Measurements from ENCODE around the gene YES1. TPM values are rescaled to one million over a fixed set of nuclear protein-coding genes. Genes with fewer than 3 reads are reported as not detected.

The YES1 gene
- total RNA-seq, 2 experiments from 2014 or later: not detected

DNA sequence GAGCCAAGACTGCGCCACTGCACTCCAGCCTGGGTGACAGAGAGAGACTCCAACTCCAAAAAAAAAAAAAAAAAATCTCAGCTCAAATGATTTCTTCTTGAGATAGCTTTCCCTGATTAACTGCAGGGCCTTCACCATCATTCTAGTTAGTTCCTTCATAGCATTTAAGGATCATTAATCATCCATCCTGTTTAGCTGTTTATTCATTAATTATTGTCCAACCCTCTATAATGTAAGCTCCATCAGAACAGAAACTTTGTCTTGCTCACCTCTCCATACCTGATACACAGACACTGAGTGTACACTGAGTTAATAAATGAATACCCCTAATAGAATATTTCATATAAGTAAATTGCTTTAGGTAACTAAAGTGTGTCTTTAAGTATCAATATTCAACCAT lies 57.4 kb downstream of the YES1 start:
- intact Hi-C loops (cut with micrococcal nuclease; ENCODE audit: unreplicated experiment): no loop called here
- ChIA-PET CTCF (ENCODE audit: unreplicated experiment) (no interaction called here), POLR2A (interaction anchor here (0.7 to 1.4 kb wide), 2 partner anchors 9 to 14 kb away, joined by 3 to 7 read pairs; no protein-coding TSS in a partner anchor)
- Histone ChIP-seq H3K79me2 (ENCODE audit: insufficient read depth, low read depth, low read length) (no peaks in the 10 kb centered on the region), H3K4me3 (ENCODE audit: low read depth, low read length, poor library complexity, severe bottlenecking) (no peak overlapping the region), H4K20me1 (ENCODE audit: insufficient read depth, low read length) (no peaks in the 10 kb centered on the region), H3K4me2 (ENCODE audit: low read length) (no peak overlapping the region), H3K9me2 (ENCODE audit: insufficient read depth, low read length) (no peaks in the 10 kb centered on the region), H2AFZ (ENCODE audit: low read length) (no peak overlapping the region), H3K9me3 (ENCODE audit: low read length) (no peaks in the 10 kb centered on the region), H3K4me1 (ENCODE audit: insufficient read depth, low read length, poor library complexity, severe bottlenecking) (no peaks in the 10 kb centered on the region), H3K36me3 (ENCODE audit: insufficient read depth, low read length) (no peaks in the 10 kb centered on the region), H3K27ac (ENCODE audit: low read depth, low read length, poor library complexity, severe bottlenecking) (no peak overlapping the region)
- no TSS peak for BruUV-seq (replicated peaks)
- TF ChIP-seq, protein P1, sequence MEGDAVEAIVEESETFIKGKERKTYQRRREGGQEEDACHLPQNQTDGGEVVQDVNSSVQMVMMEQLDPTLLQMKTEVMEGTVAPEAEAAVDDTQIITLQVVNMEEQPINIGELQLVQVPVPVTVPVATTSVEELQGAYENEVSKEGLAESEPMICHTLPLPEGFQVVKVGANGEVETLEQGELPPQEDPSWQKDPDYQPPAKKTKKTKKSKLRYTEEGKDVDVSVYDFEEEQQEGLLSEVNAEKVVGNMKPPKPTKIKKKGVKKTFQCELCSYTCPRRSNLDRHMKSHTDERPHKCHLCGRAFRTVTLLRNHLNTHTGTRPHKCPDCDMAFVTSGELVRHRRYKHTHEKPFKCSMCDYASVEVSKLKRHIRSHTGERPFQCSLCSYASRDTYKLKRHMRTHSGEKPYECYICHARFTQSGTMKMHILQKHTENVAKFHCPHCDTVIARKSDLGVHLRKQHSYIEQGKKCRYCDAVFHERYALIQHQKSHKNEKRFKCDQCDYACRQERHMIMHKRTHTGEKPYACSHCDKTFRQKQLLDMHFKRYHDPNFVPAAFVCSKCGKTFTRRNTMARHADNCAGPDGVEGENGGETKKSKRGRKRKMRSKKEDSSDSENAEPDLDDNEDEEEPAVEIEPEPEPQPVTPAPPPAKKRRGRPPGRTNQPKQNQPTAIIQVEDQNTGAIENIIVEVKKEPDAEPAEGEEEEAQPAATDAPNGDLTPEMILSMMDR (conservative IDR thresholded peaks at IDR 0.05; ENCODE audit: low read length): no peak
- TF ChIP-seq EZH2phosphoT487 (IDR thresholded peaks at IDR 0.05; ENCODE audit: borderline replicate concordance, low read depth, low read length): no peak
- no peak for DNase-seq (ENCODE audit: low spot score)

DNA sequence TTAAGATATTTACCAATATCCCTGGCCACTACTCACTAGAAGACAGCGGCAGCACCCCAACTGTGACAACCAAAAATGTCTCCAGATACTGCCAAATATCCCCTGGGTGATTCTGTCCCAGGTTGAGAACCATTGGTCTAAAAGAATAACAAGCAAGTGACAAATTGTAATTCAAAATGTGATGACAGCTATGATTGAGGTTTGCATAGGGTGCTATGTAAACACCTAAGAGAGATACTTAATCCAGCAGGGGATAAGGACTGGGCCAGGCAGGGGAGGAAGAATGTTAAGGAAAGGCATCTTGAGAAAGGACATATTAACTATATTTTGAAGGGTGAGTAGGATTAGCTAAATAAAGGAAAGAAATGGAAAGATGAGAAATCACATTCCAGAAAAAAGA lies 61.6 kb downstream of the YES1 start:
- H2AFZ ChIP-seq (ENCODE audit: low read length): no peak overlapping the region
- H3K79me2 ChIP-seq (ENCODE audit: insufficient read depth, low read depth, low read length): no peaks in the 10 kb centered on the region
- no peaks in the 10 kb centered on the region for H3K4me1 ChIP-seq (ENCODE audit: insufficient read depth, low read length, poor library complexity, severe bottlenecking)
- no peaks in the 10 kb centered on the region for H3K9me3 ChIP-seq (ENCODE audit: low read length)
- DNase-seq (ENCODE audit: low spot score): no peak
- H4K20me1 ChIP-seq (ENCODE audit: insufficient read depth, low read length): no peaks in the 10 kb centered on the region
- no peak overlapping the region for H3K4me2 ChIP-seq (ENCODE audit: low read length)
- H3K9me2 ChIP-seq (ENCODE audit: insufficient read depth, low read length): no peaks in the 10 kb centered on the region
- no peak overlapping the region for H3K27ac ChIP-seq (ENCODE audit: low read depth, low read length, poor library complexity, severe bottlenecking)
- H3K36me3 ChIP-seq (ENCODE audit: insufficient read depth, low read length): no peaks in the 10 kb centered on the region
- BruUV-seq (replicated peaks): no TSS peak
- H3K4me3 ChIP-seq (ENCODE audit: low read depth, low read length, poor library complexity, severe bottlenecking): no peak overlapping the region
- TF ChIP-seq, protein P1 (conservative IDR thresholded peaks at IDR 0.05; ENCODE audit: low read length): no peak
- CTCF ChIA-PET (ENCODE audit: unreplicated experiment): no interaction called here
- POLR2A ChIA-PET: interaction anchor here (0.7 kb wide), 1 partner anchor 54 kb away, joined by 3 read pairs; no protein-coding TSS in a partner anchor
- intact Hi-C loops (cut with micrococcal nuclease; ENCODE audit: unreplicated experiment): no loop called here

DNA sequence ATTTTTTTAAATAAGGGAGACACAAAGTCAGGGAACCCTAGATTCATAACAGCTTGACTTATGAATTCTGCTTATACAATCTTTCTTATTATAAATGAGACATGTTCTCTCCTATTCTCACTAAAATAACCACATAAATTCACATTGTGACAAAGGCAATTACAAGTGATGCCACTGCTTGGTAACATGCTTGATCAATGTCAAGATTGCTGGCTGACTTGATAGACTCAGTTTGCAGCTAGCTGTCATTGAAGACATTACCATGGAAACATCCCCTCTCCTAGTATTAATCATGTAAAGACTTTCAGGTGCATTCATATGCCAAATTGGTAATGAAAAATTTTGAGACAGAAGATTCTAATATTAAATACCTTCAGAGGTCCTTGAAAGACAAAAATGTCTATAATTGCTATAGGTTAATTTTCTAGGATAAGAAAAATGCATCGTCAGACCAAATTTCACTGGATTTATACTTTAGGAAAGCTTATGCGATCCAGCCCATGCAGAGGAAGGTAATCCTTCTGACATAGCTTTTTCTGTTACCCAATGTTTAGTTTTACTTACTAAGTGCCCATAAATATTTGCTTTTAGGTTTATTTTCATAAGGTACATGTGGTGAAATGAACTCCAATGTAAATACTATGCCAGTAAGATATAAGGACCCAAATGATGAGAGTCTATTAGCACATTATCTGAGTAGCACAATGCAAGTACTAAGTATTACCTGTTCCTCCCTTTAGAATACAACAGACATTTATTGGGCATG lies 67.0 kb downstream of the YES1 start:
- TF ChIP-seq, protein P1 (conservative IDR thresholded peaks at IDR 0.05; ENCODE audit: low read length): no peak
- TF ChIP-seq EZH2phosphoT487 (IDR thresholded peaks at IDR 0.05; ENCODE audit: borderline replicate concordance, low read depth, low read length): no peak
- ChIA-PET POLR2A (interaction anchor here (0.9 kb wide), 1 partner anchor 30 kb away, joined by 3 read pairs; no protein-coding TSS in a partner anchor), CTCF (ENCODE audit: unreplicated experiment) (no interaction called here)
- Histone ChIP-seq H3K27ac (ENCODE audit: low read depth, low read length, poor library complexity, severe bottlenecking) (no peak overlapping the region), H3K9me2 (ENCODE audit: insufficient read depth, low read length) (no peaks in the 10 kb centered on the region), H3K4me3 (ENCODE audit: low read depth, low read length, poor library complexity, severe bottlenecking) (no peak overlapping the region), H4K20me1 (ENCODE audit: insufficient read depth, low read length) (no peaks in the 10 kb centered on the region), H3K79me2 (ENCODE audit: insufficient read depth, low read depth, low read length) (no peaks in the 10 kb centered on the region), H3K9me3 (ENCODE audit: low read length) (no peaks in the 10 kb centered on the region), H3K4me1 (ENCODE audit: insufficient read depth, low read length, poor library complexity, severe bottlenecking) (no peaks in the 10 kb centered on the region), H3K36me3 (ENCODE audit: insufficient read depth, low read length) (no peaks in the 10 kb centered on the region), H2AFZ (ENCODE audit: low read length) (no peak overlapping the region), H3K4me2 (ENCODE audit: low read length) (no peak overlapping the region)
- BruUV-seq (replicated peaks): no TSS peak
- no peak for DNase-seq (ENCODE audit: low spot score)
- intact Hi-C loops (cut with micrococcal nuclease; ENCODE audit: unreplicated experiment): no loop called here

Data from OCI-LY7 (cell line).